Stimulated activated CD4-positive, alpha-beta T cell treated with anti-CD3 and anti-CD28 coated beads, Interleukin-4, amount 100 ng/mL, for 48 hours (primary cell): ENCODE data around the gene NFE2.
"Not testable (repeated sequence)": the region's sequence is repeated elsewhere in the genome, so short reads cannot be mapped to it uniquely, and the experiment has no call there.

Source experiments
- DNase-seq, 2 donors: peaks; one replicate each; pipeline ENCODE4 v3.0.0-alpha.2; 2020; ENCODE audit warnings: low read depth in 2 of 2

The NFE2 gene

DNA sequence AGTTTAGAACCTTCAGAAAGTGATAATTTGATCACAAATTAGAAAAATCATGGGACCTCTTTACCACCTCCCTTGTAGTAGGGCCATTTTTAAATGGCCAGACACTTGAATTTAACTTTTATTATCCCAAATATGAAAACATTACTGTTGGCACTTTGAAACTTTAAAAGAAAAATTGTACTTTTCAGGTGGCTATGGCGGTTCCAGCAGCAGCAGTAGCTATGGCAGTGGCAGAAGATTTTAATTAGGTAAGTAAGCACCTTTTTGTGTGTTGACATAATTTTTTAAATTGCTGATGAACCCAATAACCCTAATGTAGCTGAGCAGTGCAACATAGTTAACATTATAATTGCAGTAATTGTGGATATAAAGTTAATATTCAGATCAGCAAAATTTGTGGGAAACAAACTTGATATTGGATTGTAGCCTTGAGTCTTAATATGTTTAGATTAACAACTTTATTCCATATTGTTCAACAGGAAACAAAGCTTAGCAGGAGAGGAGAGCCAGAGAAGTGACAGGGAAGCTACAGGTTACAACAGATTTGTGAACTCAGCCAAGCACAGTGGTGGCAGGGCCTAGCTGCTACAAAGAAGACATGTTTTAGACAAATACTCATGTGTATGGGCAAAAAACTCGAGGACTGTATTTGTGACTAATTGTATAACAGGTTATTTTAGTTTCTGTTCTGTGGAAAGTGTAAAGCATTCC, 16.6 kb downstream of the NFE2 start:
- not testable (repeated sequence) for DNase-seq

GRCh38 chr12:54282949-54283593, 17.7 kb downstream of the NFE2 start:
- DNase-seq = peak in 1 of 2 donors; percentile 30

DNA sequence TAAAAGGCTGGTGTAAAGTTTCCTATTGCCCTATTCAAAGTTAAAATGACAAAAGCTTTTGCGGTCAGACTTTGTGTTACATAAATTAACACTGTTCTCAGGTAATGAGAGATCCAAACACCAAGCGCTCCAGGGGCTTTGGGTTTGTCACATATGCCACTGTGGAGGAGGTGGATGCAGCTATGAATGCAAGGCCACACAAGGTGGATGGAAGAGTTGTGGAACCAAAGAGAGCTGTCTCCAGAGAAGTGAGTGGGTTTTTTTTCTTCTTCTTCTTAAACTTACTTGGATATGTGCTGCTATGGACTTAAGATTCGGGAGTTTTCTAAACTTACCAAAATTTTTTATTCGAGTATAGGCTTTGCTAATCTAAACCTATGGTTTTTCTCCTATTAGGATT, 19.1 kb downstream of the NFE2 start:
- not testable (repeated sequence) for DNase-seq

GRCh38 chr12:54281261-54281638, 19.6 kb downstream of the NFE2 start:
- DNase-seq = not testable (repeated sequence)

DNA sequence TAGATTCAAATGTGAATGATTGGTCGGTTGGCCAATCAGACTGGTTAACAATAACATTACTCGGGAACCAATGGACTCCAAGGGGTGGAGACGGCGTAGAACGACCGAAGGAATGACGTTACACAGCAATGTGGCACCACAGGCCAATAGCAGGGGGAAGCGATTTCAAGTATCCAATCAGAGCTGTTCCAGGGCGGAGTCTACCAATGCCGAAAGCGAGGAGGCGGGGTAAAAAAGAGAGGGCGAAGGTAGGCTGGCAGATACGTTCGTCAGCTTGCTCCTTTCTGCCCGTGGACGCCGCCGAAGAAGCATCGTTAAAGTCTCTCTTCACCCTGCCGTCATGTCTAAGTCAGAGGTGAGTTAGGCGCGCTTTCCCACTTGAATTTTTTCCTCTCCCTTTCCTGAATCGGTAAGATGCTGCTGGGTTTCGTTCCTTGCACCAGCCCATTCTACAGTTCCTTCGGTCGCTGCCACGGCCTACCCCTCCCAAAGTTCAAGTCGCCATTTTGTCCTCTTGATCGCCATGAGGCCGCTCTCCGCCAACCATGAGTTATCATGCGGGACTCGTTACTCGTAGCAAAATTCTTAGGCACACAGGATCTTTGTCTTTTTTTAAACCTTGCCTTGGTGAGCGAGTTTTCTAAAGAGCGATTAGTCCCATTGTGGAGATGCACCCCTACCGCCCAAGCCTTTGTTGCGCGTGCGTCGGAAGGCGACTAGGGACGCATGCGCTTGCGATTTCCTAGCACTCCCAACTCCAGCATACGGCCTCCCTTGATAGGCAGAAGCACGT, 20.2 kb downstream of the NFE2 start, which contains the start of gene HNRNPA1:
Gene HNRNPA1 (plus strand): TSS at position 259 of the 793 bp plus-strand sequence. CDS start 82 bp downstream, at position 341.
- DNase-seq = peak; percentile 82 to 93

DNA sequence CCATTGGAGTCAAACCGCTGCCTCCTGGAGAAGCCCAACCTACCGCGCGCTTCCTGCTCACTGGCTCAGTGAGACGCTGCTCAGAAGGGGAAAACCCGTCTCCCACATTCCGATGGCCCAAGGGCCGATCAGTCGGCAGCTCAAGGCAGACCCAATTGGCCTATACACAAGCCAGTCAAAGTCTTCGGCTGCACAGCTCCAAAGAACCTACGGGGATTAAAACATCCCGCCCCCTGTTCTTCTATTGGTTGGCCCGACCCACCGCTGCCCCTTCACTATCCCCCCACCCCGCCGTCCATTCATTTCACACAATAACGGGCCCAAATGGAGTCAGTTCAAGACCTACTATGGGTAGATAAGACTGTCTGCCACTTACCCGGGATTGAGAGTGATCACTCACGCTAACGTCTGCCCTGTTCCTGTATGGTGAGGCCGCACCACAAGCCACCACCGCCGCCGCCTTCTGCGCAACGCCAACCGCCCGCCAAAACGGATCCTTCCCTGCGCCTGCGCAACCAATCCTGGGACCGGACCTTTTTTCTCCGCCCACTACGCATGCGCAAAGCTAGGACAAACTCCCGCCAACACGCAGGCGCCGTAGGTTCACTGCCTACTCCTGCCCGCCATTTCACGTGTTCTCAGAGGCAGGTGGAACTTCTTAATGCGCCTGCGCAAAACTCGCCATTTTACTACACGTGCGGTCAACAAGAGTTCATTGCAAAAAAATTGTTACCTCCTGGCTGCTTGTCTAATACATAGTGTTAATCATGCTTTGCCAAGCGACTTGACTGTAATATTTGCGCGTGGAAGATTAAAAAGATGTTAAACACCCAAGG, 21.0 kb downstream of the NFE2 start, which contains the start of gene CBX5:
Gene CBX5 (minus strand): TSS at position 491 of the 836 bp plus-strand sequence. CDS start 22,472 bp downstream, outside the sequence.
- peak; percentile 98 for DNase-seq

DNA sequence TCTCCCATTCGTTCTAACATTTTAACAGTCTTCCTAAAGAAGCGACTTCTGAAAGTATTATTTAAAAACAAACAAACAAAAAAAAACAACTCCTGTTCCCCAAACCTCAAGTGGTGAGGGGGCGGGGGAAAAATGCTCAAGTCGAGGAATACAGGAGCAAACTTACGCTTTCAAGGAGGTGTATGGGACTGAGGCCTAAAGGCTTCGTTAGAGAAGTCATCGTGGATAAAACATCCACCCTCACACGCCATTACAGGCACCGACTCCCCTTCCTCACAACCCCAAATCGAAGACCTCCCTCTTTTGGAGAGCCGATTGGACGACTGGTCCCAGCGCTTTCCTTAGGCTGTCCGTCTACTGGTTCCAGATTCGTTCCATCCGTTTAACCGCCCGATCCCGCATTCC, 21.6 kb downstream of the NFE2 start:
- no peak for DNase-seq

DNA sequence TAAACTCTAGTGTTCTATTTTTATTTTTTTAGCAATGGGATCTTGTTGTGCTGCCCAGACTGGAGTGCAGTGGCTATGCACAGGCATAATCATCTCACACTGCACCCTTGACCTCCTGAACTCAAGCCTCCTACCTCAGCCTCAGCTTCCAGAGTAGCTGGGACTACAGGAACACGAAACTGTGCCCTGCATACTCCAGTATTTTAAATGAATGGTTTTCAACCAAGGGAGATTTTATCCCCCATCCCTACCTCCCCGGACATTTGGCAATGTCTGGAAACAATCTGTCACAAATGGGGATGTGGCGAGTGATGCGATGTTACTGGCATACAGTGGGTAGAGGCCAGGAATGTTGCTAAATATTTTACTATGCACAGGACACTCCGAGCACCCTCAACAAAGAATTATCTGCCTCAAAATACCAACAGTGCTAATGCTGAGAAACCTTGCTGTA, 23.0 kb downstream of the NFE2 start:
- DNase-seq = no peak

DNA sequence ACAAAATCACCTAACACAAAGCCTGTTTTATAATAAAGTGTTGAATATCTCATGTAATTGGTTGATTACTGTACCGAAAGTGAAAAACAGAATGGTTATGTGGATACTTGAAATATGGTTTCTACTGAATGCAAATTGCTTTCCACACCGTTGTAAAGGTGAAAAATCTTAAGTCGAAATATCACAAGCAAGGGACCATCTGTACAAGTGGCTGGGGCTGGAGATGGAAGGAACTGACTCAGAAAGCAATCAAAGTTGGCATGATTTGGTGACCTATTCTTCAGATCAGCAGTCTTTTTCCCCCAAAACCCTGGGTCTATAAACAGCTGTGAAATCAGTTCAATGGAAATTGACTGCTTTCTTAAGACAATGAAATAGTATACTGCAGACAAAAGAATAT, 24.4 kb downstream of the NFE2 start:
- DNase-seq = no peak

GRCh38 chr12:54273981-54274380, 26.8 kb downstream of the NFE2 start:
- DNase-seq = no peak

DNA sequence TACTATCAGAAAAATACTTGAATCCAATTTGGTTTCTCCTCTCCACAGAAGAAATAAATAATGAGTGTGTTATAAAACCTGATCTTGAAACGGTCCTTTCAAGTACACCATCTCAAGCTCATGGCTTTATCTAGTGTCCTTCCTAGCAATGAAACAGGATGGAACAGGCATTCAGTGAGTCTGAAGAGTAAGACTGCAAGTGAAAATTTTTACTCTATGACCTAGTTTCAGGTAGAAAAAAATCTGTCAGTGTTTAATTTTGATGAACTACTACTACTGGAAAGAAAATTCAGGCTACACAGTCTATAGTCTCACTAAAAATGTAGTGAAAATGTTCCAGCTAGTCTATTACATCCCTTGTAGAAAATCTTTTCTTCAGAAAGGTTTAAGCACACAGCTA, 28.6 kb downstream of the NFE2 start:
- no peak for DNase-seq

GRCh38 chr12:54270345-54270744, 30.5 kb downstream of the NFE2 start:
- no peak for DNase-seq

GRCh38 chr12:54266852-54267251, 34.0 kb downstream of the NFE2 start:
- DNase-seq = no peak

DNA sequence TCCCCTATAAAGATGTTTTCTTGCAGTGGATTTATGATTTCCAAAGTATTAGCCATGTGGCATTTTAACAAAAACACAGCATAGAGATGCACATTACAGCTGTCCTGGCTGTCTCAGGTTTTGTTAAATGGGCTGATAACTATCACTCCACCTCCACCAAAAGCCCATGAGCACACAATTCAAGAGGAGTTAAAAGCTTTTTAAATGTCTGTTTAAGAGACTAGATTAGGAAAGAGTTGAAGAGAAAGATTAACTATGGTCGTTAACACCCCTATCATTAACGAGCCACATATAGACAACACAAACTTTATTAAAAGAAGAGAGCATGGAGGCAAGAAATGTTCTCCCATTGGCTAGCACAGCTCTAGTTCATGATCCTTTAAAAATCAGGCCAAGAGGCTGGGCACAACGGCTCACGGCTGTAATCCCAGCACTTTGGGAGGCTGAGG, 35.4 kb downstream of the NFE2 start:
- DNase-seq = no peak

DNA sequence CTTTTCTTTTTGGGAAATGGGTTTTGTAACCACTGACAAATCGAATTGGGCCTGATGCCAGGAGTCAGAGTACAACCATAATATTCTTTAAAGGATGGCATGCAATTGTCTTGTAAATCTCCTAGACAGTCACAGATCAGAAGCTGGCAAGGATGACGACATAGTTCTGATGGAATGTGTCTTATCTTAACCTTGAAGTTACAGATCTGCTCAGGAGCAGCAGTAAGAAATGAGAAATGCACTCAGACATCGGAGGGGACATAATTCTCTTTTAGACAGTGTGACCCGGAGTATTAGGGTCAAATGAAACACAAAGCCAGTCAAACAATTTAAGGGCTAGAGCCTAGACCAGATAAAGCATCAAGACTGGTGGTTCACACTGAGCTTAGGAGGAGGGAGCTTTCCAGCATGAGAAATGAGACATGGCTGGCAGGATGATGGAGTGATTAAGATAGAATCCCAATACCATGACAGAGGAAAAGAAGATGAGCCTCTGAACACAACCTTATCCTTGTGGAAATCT, 38.4 kb downstream of the NFE2 start:
- DNase-seq = no peak

DNA sequence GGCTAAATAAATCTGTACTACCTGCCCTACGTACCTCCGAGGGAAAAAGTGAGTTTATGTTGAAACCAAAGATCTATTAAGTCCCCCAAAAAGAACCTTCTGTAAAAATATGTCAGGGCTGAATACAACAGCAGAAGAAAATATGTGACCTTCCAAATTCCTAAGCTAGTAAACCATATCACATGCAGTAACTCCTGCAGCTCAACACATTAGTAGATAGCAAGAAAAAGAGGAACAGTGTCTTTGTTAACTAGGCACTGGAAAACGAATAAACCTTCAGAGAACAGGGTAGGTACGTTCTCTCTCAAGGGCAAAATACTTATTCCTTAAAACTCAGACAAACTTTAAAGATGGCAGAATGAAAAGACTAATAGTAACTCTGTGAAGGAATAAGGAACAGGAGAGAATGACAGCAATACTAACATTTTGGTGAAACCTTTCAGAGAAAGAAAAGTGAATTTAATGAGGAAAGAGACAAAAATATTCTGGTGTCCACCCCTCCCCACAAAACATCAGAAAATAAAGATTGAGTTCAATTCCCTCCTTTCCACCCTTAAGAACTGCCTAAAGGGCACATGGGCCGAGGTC, 38.9 kb downstream of the NFE2 start:
- no peak for DNase-seq

- DNase-seq = no peak
Observed at GRCh38 chr12:54259194-54260011, 41.4 kb downstream of the NFE2 start.

DNA sequence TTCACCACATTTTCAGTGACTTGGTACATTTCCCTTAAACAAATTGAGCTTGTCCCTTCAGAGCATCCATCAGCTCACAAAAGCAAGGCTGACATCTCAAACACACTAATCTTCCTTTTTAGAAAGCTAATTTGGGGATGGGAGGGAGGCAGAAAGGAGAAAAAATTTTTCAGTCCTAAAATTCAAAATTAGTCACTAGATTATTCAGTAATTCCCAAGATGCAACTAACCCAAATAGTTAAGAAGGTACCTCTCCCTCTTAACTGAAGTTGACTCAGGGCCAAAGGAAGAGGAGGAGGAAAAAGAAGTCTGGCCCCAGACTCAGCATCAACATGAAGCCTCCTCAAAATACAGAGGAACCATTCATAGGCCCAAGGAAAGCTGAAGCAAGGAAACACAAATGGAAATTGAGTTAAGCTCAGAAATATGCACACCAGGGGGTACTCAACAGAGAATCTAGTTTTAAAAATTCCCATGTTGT, 42.6 kb downstream of the NFE2 start:
- no peak for DNase-seq

DNA sequence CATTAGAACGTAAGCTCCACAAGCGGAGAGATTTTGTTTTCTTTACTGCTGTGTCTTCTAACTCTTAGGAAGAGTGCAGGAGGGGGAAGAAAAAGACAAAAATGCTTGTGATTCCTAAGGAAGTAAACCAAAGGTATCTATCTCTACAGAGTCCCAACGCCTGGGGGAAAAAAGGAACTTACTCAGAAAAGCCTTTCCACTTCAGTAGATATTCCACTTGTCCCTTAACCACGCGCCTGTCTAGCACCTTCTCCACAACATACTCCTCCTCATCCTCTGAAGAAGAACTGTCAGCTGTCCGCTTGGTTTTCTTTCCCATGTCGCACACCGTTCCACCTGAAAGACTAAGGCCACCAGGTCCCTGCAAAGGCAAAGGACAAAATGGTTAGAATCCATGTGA, 43.5 kb downstream of the NFE2 start:
- no peak for DNase-seq

GRCh38 chr12:54253240-54253639, 47.6 kb downstream of the NFE2 start:
- DNase-seq = no peak
